GM12878 (cell line): ENCODE data around the gene UTP4. TPM values are rescaled to one million over a fixed set of nuclear protein-coding genes. Genes with fewer than 3 reads are reported as not detected.

Experiments used
- ATAC-seq: fragments of 200-7000 bp; cut with Tn5 transposase; 3 replicates; pipeline ENCODE4 v1.9.1; 2020; ENCODE audit warnings: mild to moderate bottlenecking, moderate library complexity
- BruUV-seq: library from RNA; stranded (reverse); fragments of 400-500 nt; replicated peaks from 2 replicates; lab custom pipeline; 2021; lab: Mats Ljungman, UMichigan
- CTCF ChIA-PET: fragments of 300-600 bp; sonication (Branson Sonifier 250); formaldehyde crosslinking; extraction: SDS; loops from one replicate; lab custom pipeline; 2021; ENCODE audit warnings: inconsistent platforms; lab: Yijun Ruan, JAX
- POLR2A ChIA-PET: fragments of 350-600 bp; formaldehyde crosslinking; extraction: SDS; loops from one replicate; lab custom pipeline; 2021; ENCODE audit warnings: inconsistent platforms; lab: Charles Lee
- RAD21 ChIA-PET: fragments of 300-600 bp; sonication (Branson Sonifier 250); formaldehyde crosslinking; loops from one replicate; lab custom pipeline; 2023; ENCODE audit warnings: antibody characterized with exemption; ENCODE audit not compliant: unreplicated experiment; lab: Charles Lee
- SMC1A ChIA-PET: fragments of 300-600 bp; sonication (Branson Sonifier 250); formaldehyde crosslinking; loops from one replicate; lab custom pipeline; 2023; ENCODE audit not compliant: unreplicated experiment, uncharacterized antibody; lab: Charles Lee
- DNase-seq: peaks from one replicate; pipeline ENCODE4 v3.0.0-alpha.2; 2011; ENCODE audit warnings: low read depth, low spot score
- FAIRE-seq: peaks from 3 replicates; lab custom pipeline; 2011; peaks lifted over from hg19 to GRCh38; lab: Jason Lieb, UNC
- H2AFZ ChIP-seq: 2 replicates; pipeline ENCODE4 v1.6.0; 2011; ENCODE audit warnings: low read depth, low read length, control low read depth; ENCODE audit not compliant: control insufficient read depth
- H3K27ac ChIP-seq: 2 replicates; pipeline ENCODE4 v1.5.1; 2011; ENCODE audit warnings: control low read depth; ENCODE audit not compliant: control insufficient read depth, insufficient read depth
- H3K27me3 ChIP-seq, 2 experiments: replicated peaks in 1 of 2; 2 replicates each; pipeline versions ENCODE4 v1.6.0 to v1.6.1; 2011; ENCODE audit warnings: low read length in 1 of 2; ENCODE audit not compliant: control insufficient read depth in 2 of 2, insufficient read depth in 2 of 2
- H3K36me3 ChIP-seq, 2 experiments: 2 replicates each; pipeline ENCODE4 v1.5.1; 2011; ENCODE audit warnings: low read length in 1 of 2; ENCODE audit not compliant: control insufficient read depth in 2 of 2, insufficient read depth in 2 of 2
- H3K4me1 ChIP-seq: 2 replicates; pipeline ENCODE4 v1.6.1; 2011; ENCODE audit warnings: mild to moderate bottlenecking, low read length, moderate library complexity, mixed read lengths; ENCODE audit not compliant: control insufficient read depth, insufficient read depth
- H3K4me2 ChIP-seq: 2 replicates; pipeline ENCODE4 v1.6.0; 2011; ENCODE audit warnings: control low read depth; ENCODE audit not compliant: control insufficient read depth, insufficient read depth
- H3K4me3 ChIP-seq: fragments of 200-600 bp; sonication (generic); 2 replicates; pipeline ENCODE4 v1.5.1; 2016
- H3K79me2 ChIP-seq: 2 replicates; pipeline ENCODE4 v1.6.0; 2011; ENCODE audit warnings: low read length; ENCODE audit not compliant: control insufficient read depth, insufficient read depth
- H3K9ac ChIP-seq: 2 replicates; pipeline ENCODE4 v1.8.0; 2011; ENCODE audit warnings: low read length, control low read depth, mixed read lengths; ENCODE audit not compliant: control insufficient read depth, insufficient read depth
- H3K9me3 ChIP-seq: replicated peaks from 3 replicates; pipeline ENCODE4 v1.5.1; 2011; ENCODE audit warnings: mild to moderate bottlenecking, low read length; ENCODE audit not compliant: control insufficient read depth, insufficient read depth
- H4K20me1 ChIP-seq: 2 replicates; pipeline ENCODE4 v1.6.0; 2011; ENCODE audit not compliant: control insufficient read depth, insufficient read depth
- ATF2 ChIP-seq: IDR thresholded peaks from 2 replicates; pipeline ENCODE4 v1.6.1; 2012; ENCODE audit warnings: low read length, inconsistent platforms
- BMI1 ChIP-seq: fragments of 450-650 bp; IDR thresholded peaks from 2 replicates; pipeline ENCODE4 v1.6.1; 2016; ENCODE audit warnings: mild to moderate bottlenecking, moderate library complexity, borderline replicate concordance
- CBFB ChIP-seq: IDR thresholded peaks from 2 replicates; pipeline ENCODE4 v1.6.1; 2016; ENCODE audit warnings: antibody characterized with exemption, low read depth
- SPI1 ChIP-seq: IDR thresholded peaks from 2 replicates; pipeline ENCODE4 v1.6.1; 2011; ENCODE audit warnings: low read depth, mild to moderate bottlenecking, low read length, moderate library complexity, borderline replicate concordance; ENCODE audit not compliant: insufficient read depth
- TCF3 ChIP-seq: IDR thresholded peaks from 2 replicates; pipeline ENCODE4 v1.6.1; 2012; ENCODE audit warnings: low read depth, mild to moderate bottlenecking, low read length, borderline replicate concordance; ENCODE audit not compliant: insufficient read depth
- ZNF384 ChIP-seq: IDR thresholded peaks from 2 replicates; pipeline ENCODE4 v1.6.1; 2012; ENCODE audit warnings: low read depth, mild to moderate bottlenecking, low read length, improper control_type of control experiment, borderline replicate concordance
- WGBS: methylation state at CpG from one replicate; pipeline ENCODE4 v1.1.6; 2016; ENCODE audit warnings: low lambda C conversion rate; ENCODE audit not compliant: insufficient replicate concordance, insufficient coverage; ENCODE audit errors: missing lambda C conversion rate; 5-methylcytosine and 5-hydroxymethylcytosine counted together
- in situ Hi-C: fragments of 300-500 bp; cut with MboI; formaldehyde crosslinking; loops from 9 replicates; pipeline ENCODE4 v1.14.3; 2018; ENCODE audit warnings: mixed read lengths
- intact Hi-C: fragments of 100-400 bp; cut with micrococcal nuclease; formaldehyde crosslinking; loops from one replicate; pipeline ENCODE4 v1.14.2; 2022; ENCODE audit not compliant: unreplicated experiment
- polyA plus RNA-seq, 11 experiments: library from polyadenylated mRNA; depleted of rRNA in 4 of 11; unstranded in 6 of 11; stranded (reverse) in 5 of 11; fragments of >200 nt; fragmentation: Nextera tagmentation in 4 of 11; fragmentation: Illumina TruSeq in 1 of 11; extraction: Ambion mirVana in 4 of 11; extraction: Trizol in 1 of 11; gene quantifications; 1 replicate in 1 of 11; 2 replicates in 10 of 11; pipeline versions ENCODE4 v1.2.1 to v1.2.3, GENCODE V29; 2011 to 2016; ENCODE audit warnings: inconsistent platforms in 2 of 11, missing spikeins in 2 of 11, low read depth in 1 of 11
- total RNA-seq, 4 experiments: library from RNA; depleted of rRNA in 3 of 4; stranded (reverse); fragments of >200 nt in 3 of 4; fragmentation: Illumina TruSeq in 1 of 4; extraction: Trizol in 1 of 4; gene quantifications; 2 replicates each; pipeline versions ENCODE4 v1.2.1 to v1.2.3, GENCODE V29; 2013 to 2021
- TF ChIP-seq, protein P1 (sequence below): fragments of 450-650 bp; formaldehyde crosslinking; IDR thresholded peaks from 2 replicates; pipeline ENCODE4 v1.4.0; 2022; ENCODE audit warnings: mild to moderate bottlenecking, moderate library complexity
- TF ChIP-seq, protein P2 (sequence below), 3 experiments: IDR thresholded peaks in 2 of 3; conservative IDR thresholded peaks in 1 of 3; 2 replicates each; pipeline ENCODE4 v1.5.1; 2011; ENCODE audit warnings: low read depth in 3 of 3, low read length in 3 of 3, mild to moderate bottlenecking in 3 of 3, control low read depth in 2 of 3, moderate library complexity in 2 of 3, inconsistent platforms in 1 of 3, mixed read lengths in 1 of 3; ENCODE audit not compliant: control insufficient read depth in 2 of 3, insufficient read depth in 1 of 3; ENCODE audit errors: extremely low read depth in 1 of 3

UTP4 gene
- total and polyA plus RNA-seq, 10 of the 15 experiments (the other 5 are each of a cell fraction or from before 2014, with no cell fraction given), result 32.5 to 131 (median 84.0) TPM

- TF ChIP-seq, protein P1, sequence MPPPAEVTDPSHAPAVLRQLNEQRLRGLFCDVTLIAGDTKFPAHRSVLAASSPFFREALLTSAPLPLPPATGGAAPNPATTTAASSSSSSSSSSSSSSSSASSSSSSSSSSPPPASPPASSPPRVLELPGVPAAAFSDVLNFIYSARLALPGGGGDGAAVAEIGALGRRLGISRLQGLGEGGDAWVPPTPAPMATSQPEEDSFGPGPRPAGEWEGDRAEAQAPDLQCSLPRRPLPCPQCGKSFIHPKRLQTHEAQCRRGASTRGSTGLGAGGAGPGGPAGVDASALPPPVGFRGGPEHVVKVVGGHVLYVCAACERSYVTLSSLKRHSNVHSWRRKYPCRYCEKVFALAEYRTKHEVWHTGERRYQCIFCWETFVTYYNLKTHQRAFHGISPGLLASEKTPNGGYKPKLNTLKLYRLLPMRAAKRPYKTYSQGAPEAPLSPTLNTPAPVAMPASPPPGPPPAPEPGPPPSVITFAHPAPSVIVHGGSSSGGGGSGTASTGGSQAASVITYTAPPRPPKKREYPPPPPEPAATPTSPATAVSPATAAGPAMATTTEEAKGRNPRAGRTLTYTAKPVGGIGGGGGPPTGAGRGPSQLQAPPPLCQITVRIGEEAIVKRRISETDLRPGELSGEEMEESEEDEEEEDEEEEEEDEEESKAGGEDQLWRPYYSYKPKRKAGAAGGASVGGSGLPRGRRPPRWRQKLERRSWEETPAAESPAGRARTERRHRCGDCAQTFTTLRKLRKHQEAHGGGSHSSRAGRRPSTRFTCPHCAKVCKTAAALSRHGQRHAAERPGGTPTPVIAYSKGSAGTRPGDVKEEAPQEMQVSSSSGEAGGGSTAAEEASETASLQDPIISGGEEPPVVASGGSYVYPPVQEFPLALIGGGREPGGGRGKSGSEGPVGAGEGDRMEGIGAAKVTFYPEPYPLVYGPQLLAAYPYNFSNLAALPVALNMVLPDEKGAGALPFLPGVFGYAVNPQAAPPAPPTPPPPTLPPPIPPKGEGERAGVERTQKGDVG (CRISPR knock-in tag), result no peak
- no peak for TF ChIP-seq ZNF384
- no peak for TF ChIP-seq ATF2
- TF ChIP-seq TCF3, result no peak
- TF ChIP-seq BMI1, result no peak
- TF ChIP-seq, all 136 proteins: peak for 0
Observed at GRCh38 chr16:69141936-69142335, 9.5 kb downstream of the UTP4 start (continued).

DNA sequence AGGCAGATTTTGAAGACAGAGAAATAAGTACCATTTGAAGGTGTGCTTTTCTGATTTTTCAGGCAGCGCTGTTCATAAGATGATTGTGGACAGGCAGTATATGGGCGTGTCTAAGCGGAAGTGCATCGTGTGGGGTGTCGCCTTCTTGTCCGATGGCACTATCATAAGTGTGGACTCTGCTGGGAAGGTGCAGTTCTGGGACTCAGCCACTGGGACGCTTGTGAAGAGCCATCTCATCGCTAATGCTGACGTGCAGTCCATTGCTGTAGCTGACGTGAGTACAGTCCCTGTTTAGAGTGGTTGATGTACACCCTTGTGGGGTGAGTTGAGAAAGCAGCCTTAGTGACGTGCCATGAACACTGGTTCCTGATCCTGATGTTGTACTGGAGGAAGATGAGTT, 10.7 kb downstream of the UTP4 start:
- SMC1A ChIA-PET, result no interaction called here
- H3K79me2 ChIP-seq, result no peaks in the 10 kb centered on the region; the same call in none of the 2 replicates
- no peaks in the 10 kb centered on the region for H3K9me3 ChIP-seq
- WGBS, result 94% methylated on average over 11 of the region's 11 CpGs
- no peak overlapping the region for H3K4me3 ChIP-seq
- H3K4me2 ChIP-seq, result no peak overlapping the region
- POLR2A ChIA-PET, result no interaction called here
- intact Hi-C loops, result no loop called here
- RAD21 ChIA-PET, result no interaction called here
- no peak overlapping the region for H2AFZ ChIP-seq
- no peaks in the 10 kb centered on the region for H3K4me1 ChIP-seq
- no peak overlapping the region for H3K9ac ChIP-seq
- CTCF ChIA-PET, result no interaction called here
- BruUV-seq, result no TSS peak
- TF ChIP-seq, protein P2, sequence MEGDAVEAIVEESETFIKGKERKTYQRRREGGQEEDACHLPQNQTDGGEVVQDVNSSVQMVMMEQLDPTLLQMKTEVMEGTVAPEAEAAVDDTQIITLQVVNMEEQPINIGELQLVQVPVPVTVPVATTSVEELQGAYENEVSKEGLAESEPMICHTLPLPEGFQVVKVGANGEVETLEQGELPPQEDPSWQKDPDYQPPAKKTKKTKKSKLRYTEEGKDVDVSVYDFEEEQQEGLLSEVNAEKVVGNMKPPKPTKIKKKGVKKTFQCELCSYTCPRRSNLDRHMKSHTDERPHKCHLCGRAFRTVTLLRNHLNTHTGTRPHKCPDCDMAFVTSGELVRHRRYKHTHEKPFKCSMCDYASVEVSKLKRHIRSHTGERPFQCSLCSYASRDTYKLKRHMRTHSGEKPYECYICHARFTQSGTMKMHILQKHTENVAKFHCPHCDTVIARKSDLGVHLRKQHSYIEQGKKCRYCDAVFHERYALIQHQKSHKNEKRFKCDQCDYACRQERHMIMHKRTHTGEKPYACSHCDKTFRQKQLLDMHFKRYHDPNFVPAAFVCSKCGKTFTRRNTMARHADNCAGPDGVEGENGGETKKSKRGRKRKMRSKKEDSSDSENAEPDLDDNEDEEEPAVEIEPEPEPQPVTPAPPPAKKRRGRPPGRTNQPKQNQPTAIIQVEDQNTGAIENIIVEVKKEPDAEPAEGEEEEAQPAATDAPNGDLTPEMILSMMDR (IDR thresholded peaks at IDR 0.05 in 2 of 3, conservative IDR thresholded peaks at IDR 0.05 in 1 of 3; ENCODE audit: control insufficient read depth in 2 of 3, extremely low read depth in 1 of 3, insufficient read depth in 1 of 3, low read depth in 3 of 3, low read length in 3 of 3), result 0 out of 6 replicates have a peak, but pooled peaks of 1 of the 3 experiments have one; percentile 8
- TF ChIP-seq SPI1 (no peak), CBFB (no peak)
- peak; percentile 52 for ATAC-seq
- H3K27ac ChIP-seq, result no peak overlapping the region
- no peak for DNase-seq
- peaks cover 20 to 32% of the 10 kb centered on the region in 2 experiments for H3K36me3 ChIP-seq
- FAIRE-seq, result no peak
- H4K20me1 ChIP-seq, result no peaks in the 10 kb centered on the region
- in situ Hi-C loops, result no loop called here
- no peaks in the 10 kb centered on the region for H3K27me3 ChIP-seq
